Small intestine (tissue), 7 donors: ENCODE data around the gene CLEC16A. TPM values are rescaled to one million over a fixed set of nuclear protein-coding genes. Genes with fewer than 3 reads are reported as not detected.

Source experiments
- DNase-seq, 2 donors: peaks; one replicate each; pipeline versions ENCODE4 v3.0.0 to v3.0.0-alpha.2; 2013
- FAIRE-seq: peaks from 2 replicates; lab custom pipeline; 2012; peaks lifted over from hg19 to GRCh38; lab: Jason Lieb, UNC
- H3K27ac ChIP-seq, 3 donors: one replicate each; pipeline ENCODE4 v1.5.1; 2013; ENCODE audit warnings: low read length in 2 of 3, mild to moderate bottlenecking in 2 of 3, control low read depth in 1 of 3, inconsistent platforms in 1 of 3, low read depth in 1 of 3, moderate library complexity in 1 of 3
- H3K27me3 ChIP-seq, 3 donors: one replicate each; pipeline ENCODE4 v1.6.1; 2013; ENCODE audit warnings: low read length in 3 of 3, inconsistent platforms in 1 of 3; ENCODE audit not compliant: control insufficient read depth in 3 of 3, insufficient read depth in 3 of 3
- H3K36me3 ChIP-seq, 3 donors: one replicate each; pipeline ENCODE4 v1.6.1; 2013; ENCODE audit warnings: low read length in 3 of 3, inconsistent platforms in 1 of 3, low read depth in 1 of 3, mild to moderate bottlenecking in 1 of 3, moderate library complexity in 1 of 3; ENCODE audit not compliant: control insufficient read depth in 3 of 3, insufficient read depth in 2 of 3
- H3K4me1 ChIP-seq, 3 donors: one replicate each; pipeline ENCODE4 v1.6.1; 2013; ENCODE audit warnings: low read length in 2 of 3, inconsistent platforms in 1 of 3, low read depth in 1 of 3, mild to moderate bottlenecking in 1 of 3, moderate library complexity in 1 of 3; ENCODE audit not compliant: control insufficient read depth in 3 of 3, insufficient read depth in 2 of 3
- H3K4me3 ChIP-seq, 3 donors: one replicate each; pipeline ENCODE4 v1.5.1; 2013; ENCODE audit warnings: low read length in 3 of 3, control low read depth in 1 of 3, inconsistent platforms in 1 of 3, low read depth in 1 of 3, mild to moderate bottlenecking in 1 of 3, moderate library complexity in 1 of 3
- H3K9me3 ChIP-seq, 2 donors: one replicate each; pipeline ENCODE4 v1.6.1; 2013; ENCODE audit warnings: low read depth in 1 of 2, low read length in 1 of 2; ENCODE audit not compliant: control insufficient read depth in 2 of 2, insufficient read depth in 1 of 2
- WGBS, 3 donors: extraction: QIAGEN DNeasy Blood & Tissue Kit; methylation state at CpG; one replicate each; pipeline ENCODE4 v1.1.7; 2013; 5-methylcytosine and 5-hydroxymethylcytosine counted together
- polyA plus RNA-seq, 4 donors: library from polyadenylated mRNA; stranded (reverse) in 3 of 4; unstranded in 1 of 4; fragments of 200-250 nt in 3 of 4; fragments of 120-200 nt in 1 of 4; gene quantifications; one replicate each; pipeline versions ENCODE4 v1.2.1 to v1.2.3, GENCODE V29; 2013
- donor health status: healthy with polysubstance abuse.
- donor health status: control.
- donor health status: control.
- donor health status: Bipolar disorder and iron deficiency.
- donor health status: healthy.

CLEC16A gene
- polyA plus RNA-seq, 4 donors: 12.2 to 23.5 (median 14.1) TPM

DNA sequence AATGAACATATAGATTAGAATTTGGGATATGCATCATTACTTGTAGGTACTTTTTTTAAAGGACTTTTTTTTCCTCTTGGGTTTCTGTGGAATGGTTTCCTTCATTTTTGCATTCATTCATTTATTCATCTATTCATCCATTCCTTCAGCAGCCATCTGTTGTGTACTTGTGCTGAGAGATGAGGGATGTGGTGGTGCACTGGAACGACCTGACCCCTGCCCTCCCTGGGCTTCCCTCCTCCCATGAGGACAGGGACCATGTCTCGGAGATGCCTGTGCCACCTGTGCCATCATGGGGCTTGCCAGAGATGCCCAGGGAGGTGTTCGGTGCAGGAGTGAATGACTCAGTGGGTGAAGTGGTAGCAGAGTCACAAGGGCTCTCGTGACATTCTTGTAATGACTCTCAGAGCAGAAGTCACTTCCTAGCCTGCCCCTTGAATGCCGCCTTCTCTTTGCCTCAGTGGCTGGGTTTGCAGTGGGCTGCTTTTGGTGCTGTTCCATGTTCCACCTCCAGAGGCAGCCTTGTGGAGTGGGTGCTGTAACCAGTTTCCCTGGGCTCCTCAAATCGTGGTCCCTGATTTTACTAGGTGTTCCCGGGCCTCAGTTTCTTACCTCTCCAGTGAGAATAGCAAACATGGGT is 43.9 kb downstream of the CLEC16A start:
- H3K27ac ChIP-seq: peak overlapping the region in 1 of 3 donors; percentile 23

GRCh38 chr16:10988879-10989278 is 44.5 kb downstream of the CLEC16A start:
- Histone ChIP-seq H3K27me3 (no peaks in the 10 kb centered on the region), H3K9me3 (no peaks in the 10 kb centered on the region), H3K27ac (no peak overlapping the region), H3K36me3 (peaks cover 0 to 23% (median 0%) of the 10 kb centered on the region in 3 donors), H3K4me1 (no peaks in the 10 kb centered on the region), H3K4me3 (no peak overlapping the region)
- FAIRE-seq (no peak), DNase-seq (no peak)
- WGBS, 3 donors: 73 to 77% (median 75%) methylated on average over 6 of the region's 6 CpGs

More for the DNA sequence above, 43.9 kb downstream of the CLEC16A start:
- Histone ChIP-seq H3K4me1 (no peaks in the 10 kb centered on the region), H3K36me3 (peaks cover 0 to 24% (median 0%) of the 10 kb centered on the region in 3 donors), H3K27me3 (no peaks in the 10 kb centered on the region), H3K9me3 (no peaks in the 10 kb centered on the region), H3K4me3 (no peak overlapping the region)
- WGBS, 3 donors: 66 to 68% (median 66%) methylated on average over 7 of the region's 7 CpGs
- DNase-seq (no peak), FAIRE-seq (no peak)

GRCh38 chr16:10989559-10989958 is 45.2 kb downstream of the CLEC16A start:
- no peaks in the 10 kb centered on the region for H3K4me1 ChIP-seq
- no peak overlapping the region for H3K27ac ChIP-seq
- H3K27me3 ChIP-seq: no peaks in the 10 kb centered on the region
- peaks cover 0 to 27% (median 0%) of the 10 kb centered on the region in 3 donors for H3K36me3 ChIP-seq
- WGBS, 3 donors: 92% methylated on average over 6 of the region's 6 CpGs
- no peak for FAIRE-seq
- H3K4me3 ChIP-seq: no peak overlapping the region
- no peak for DNase-seq
- no peaks in the 10 kb centered on the region for H3K9me3 ChIP-seq

- Histone ChIP-seq H3K36me3 (peaks cover 0 to 30% (median 0%) of the 10 kb centered on the region in 3 donors), H3K4me1 (no peaks in the 10 kb centered on the region)
- WGBS, 3 donors: 81 to 93% (median 93%) methylated on average over 5 of the region's 5 CpGs
These were observed 46.0 kb downstream of the CLEC16A start for GRCh38 chr16:10990378-10990777.

GRCh38 chr16:10992112-10992511 is 47.7 kb downstream of the CLEC16A start:
- FAIRE-seq: no peak
- Histone ChIP-seq H3K27ac (no peak overlapping the region), H3K27me3 (no peaks in the 10 kb centered on the region), H3K4me3 (no peak overlapping the region), H3K4me1 (no peaks in the 10 kb centered on the region), H3K36me3 (peaks cover 0 to 42% (median 4%) of the 10 kb centered on the region in 3 donors), H3K9me3 (no peaks in the 10 kb centered on the region)
- WGBS, 3 donors: 66 to 89% (median 84%) methylated on average over 4 of the region's 4 CpGs
- no peak for DNase-seq

More at GRCh38 chr16:10990378-10990777, 46.0 kb downstream of the CLEC16A start:
- FAIRE-seq: no peak
- no peaks in the 10 kb centered on the region for H3K27me3 ChIP-seq
- no peak overlapping the region for H3K4me3 ChIP-seq
- H3K9me3 ChIP-seq: no peaks in the 10 kb centered on the region
- DNase-seq: no peak
- no peak overlapping the region for H3K27ac ChIP-seq

DNA sequence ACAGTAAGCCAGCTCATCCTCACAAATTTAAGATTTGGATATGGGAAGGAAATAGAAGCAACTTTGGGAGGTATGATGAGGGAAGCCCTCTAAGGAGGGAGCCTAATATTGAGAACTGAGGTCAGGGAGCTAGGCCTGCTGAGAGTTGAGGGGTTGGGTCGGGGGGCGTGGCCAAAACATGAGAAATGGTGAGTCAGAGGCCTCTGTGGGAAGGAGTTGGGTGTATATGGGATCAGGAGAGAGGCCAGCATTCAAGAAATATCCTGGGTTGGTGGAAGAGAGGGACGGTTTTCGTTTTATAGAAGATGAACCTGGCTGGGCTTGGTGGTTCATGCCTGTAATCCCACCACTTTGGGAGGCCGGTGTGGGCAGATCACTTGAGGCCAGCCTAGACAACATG is 48.4 kb downstream of the CLEC16A start:
- peak in 1 of 2 donors; percentile 58 for DNase-seq
- H3K27ac ChIP-seq: no peak overlapping the region
- H3K4me1 ChIP-seq: no peaks in the 10 kb centered on the region
- 85 to 92% (median 89%) methylated on average over 5 of the region's 5 CpGs for WGBS, 3 donors
- FAIRE-seq: no peak
- peaks cover 0 to 42% (median 4%) of the 10 kb centered on the region in 3 donors for H3K36me3 ChIP-seq
- H3K4me3 ChIP-seq: no peak overlapping the region
- H3K9me3 ChIP-seq: no peaks in the 10 kb centered on the region
- no peaks in the 10 kb centered on the region for H3K27me3 ChIP-seq

DNA sequence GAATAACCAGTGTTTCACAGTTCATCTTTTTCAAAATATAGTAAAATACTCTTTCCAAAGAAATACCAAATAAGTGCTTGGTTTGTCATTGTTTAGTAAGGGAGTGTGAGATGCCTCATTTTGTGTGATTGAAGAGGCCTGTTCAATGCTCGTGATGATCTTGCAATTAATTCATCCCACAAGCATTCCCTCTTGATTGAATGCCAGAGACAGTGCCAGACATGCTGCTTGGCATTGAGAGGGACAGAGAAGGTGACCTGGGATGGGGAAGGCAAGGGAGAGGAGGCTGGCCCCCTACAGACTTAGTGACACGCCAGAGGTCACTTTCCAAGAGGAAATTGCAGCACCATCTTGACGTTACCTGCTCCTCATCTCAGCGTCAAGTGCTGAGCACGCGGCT is 49.3 kb downstream of the CLEC16A start:
- Histone ChIP-seq H3K9me3 (no peaks in the 10 kb centered on the region), H3K27me3 (no peaks in the 10 kb centered on the region), H3K27ac (no peak overlapping the region), H3K4me3 (no peak overlapping the region), H3K36me3 (peaks cover 0 to 43% (median 4%) of the 10 kb centered on the region in 3 donors), H3K4me1 (peaks cover 0 to 6% (median 0%) of the 10 kb centered on the region in 3 donors)
- 91 to 97% (median 97%) methylated on average over 6 of the region's 6 CpGs for WGBS, 3 donors
- no peak for FAIRE-seq
- DNase-seq: no peak

DNA sequence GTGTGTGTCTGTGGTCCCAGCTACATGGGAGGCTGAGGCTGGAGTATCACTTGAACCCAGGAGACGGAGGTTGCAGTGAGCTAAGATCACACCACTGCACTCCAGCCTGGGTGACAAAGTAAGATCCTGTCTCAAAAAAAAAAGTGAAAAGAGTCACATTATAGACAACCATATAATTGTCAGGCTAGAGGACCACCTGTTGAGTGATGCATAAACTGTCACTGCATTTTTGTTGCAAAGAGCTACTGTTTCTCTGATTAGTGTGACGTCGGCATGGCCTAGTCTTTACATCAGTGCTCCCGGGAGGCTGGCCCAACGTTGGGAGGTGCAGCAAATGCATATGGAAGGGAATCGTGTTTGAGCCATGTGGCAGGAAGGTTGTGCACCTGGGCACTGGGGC is 50.2 kb downstream of the CLEC16A start:
- Histone ChIP-seq H3K4me3 (no peak overlapping the region), H3K9me3 (no peaks in the 10 kb centered on the region), H3K36me3 (peaks cover 0 to 40% (median 4%) of the 10 kb centered on the region in 3 donors), H3K27me3 (no peaks in the 10 kb centered on the region), H3K27ac (no peak overlapping the region), H3K4me1 (peaks cover 0 to 6% (median 0%) of the 10 kb centered on the region in 3 donors)
- DNase-seq (no peak), FAIRE-seq (no peak)
- WGBS, 3 donors: 91 to 95% (median 94%) methylated on average over 6 of the region's 6 CpGs
